Measurements from ENCODE around the gene MAP3K3.

MAP3K3 gene

GRCh38 chr17:63675607-63676546 is 53.7 kb downstream of the MAP3K3 start (continued):
- TF ChIP-seq REST (tag by site-specific recombination; IDR thresholded peaks at IDR 0.05) (no peak), ZNF791 (tag by site-specific recombination; IDR thresholded peaks at IDR 0.05) (no peak), PRDM10 (tag by site-specific recombination; IDR thresholded peaks at IDR 0.05) (peak; percentile 76; the same call in 1 of the 2 replicates), BCL11A (tag by site-specific recombination; IDR thresholded peaks at IDR 0.05; ENCODE audit: low read depth) (no peak), ZSCAN5A (tag by site-specific recombination; IDR thresholded peaks at IDR 0.05) (no peak), HOXA7 (CRISPR knock-in tag; IDR thresholded peaks at IDR 0.05; ENCODE audit: borderline replicate concordance) (no peak), ZNF670 (tag by site-specific recombination; IDR thresholded peaks at IDR 0.05; ENCODE audit: low read depth) (no peak), ZNF214 (tag by site-specific recombination; IDR thresholded peaks at IDR 0.05; ENCODE audit: borderline replicate concordance) (no peak), ZNF121 (tag by site-specific recombination; IDR thresholded peaks at IDR 0.05) (no peak), MYNN (tag by site-specific recombination; IDR thresholded peaks at IDR 0.05; ENCODE audit: borderline replicate concordance) (no peak), ZNF223 (tag by site-specific recombination; IDR thresholded peaks at IDR 0.05) (no peak), ZNF571 (tag by site-specific recombination; IDR thresholded peaks at IDR 0.05) (no peak), PATZ1 (tag by site-specific recombination; IDR thresholded peaks at IDR 0.05) (peak; percentile 36; the same call in 1 of the 2 replicates), SETDB1 (IDR thresholded peaks at IDR 0.05; ENCODE audit: insufficient read length, low read length) (no peak), ZNF548 (tag by site-specific recombination; IDR thresholded peaks at IDR 0.05) (no peak), GLIS1 (tag by site-specific recombination; IDR thresholded peaks at IDR 0.05) (peak; percentile 72), ZNF560 (tag by site-specific recombination; IDR thresholded peaks at IDR 0.05; ENCODE audit: borderline replicate concordance) (no peak), ZSCAN23 (tag by site-specific recombination; IDR thresholded peaks at IDR 0.05) (no peak), ZNF624 (tag by site-specific recombination; IDR thresholded peaks at IDR 0.05) (no peak), ZNF639 (tag by site-specific recombination; IDR thresholded peaks at IDR 0.05) (no peak), ZBTB11 (tag by site-specific recombination; conservative IDR thresholded peaks at IDR 0.05; ENCODE audit: low read depth) (peak; percentile 51)

All from HEK293 (cell line).